LNCaP clone FGC (cell line): ENCODE measurements around the gene AEBP2.

Source experiments
- DNase-seq: peaks from one replicate; pipeline ENCODE4 v3.0.0-alpha.2; 2011; ENCODE audit warnings: low read depth
- H3K4me3 ChIP-seq: 2 replicates; pipeline ENCODE4 v1.5.1; 2011; ENCODE audit warnings: mild to moderate bottlenecking, low read depth, low read length, control low read depth
- CTCF ChIP-seq: IDR thresholded peaks from 2 replicates; pipeline ENCODE4 v1.5.1; 2012; ENCODE audit warnings: mild to moderate bottlenecking; ENCODE audit not compliant: control insufficient read depth, insufficient read depth; ENCODE audit errors: extremely low read depth

AEBP2 gene

GRCh38 chr12:19525274-19525673, 86.0 kb downstream of the AEBP2 start:
- TF ChIP-seq CTCF: no peak
- no peak for DNase-seq
- H3K4me3 ChIP-seq: no peak overlapping the region

GRCh38 chr12:19527866-19528265, 88.6 kb downstream of the AEBP2 start:
- TF ChIP-seq CTCF: no peak

GRCh38 chr12:19528750-19529149, 89.5 kb downstream of the AEBP2 start:
- H3K4me3 ChIP-seq: no peak overlapping the region
- TF ChIP-seq CTCF: no peak
- no peak for DNase-seq

More at GRCh38 chr12:19527866-19528265, 88.6 kb downstream of the AEBP2 start:
- no peak overlapping the region for H3K4me3 ChIP-seq
- DNase-seq: no peak

GRCh38 chr12:19529951-19530636, 90.8 kb downstream of the AEBP2 start:
- no peak overlapping the region for H3K4me3 ChIP-seq
- DNase-seq: no peak
- no peak for TF ChIP-seq CTCF

- no peak for TF ChIP-seq CTCF
- no peak for DNase-seq
Observed at GRCh38 chr12:19530637-19531023, 91.3 kb downstream of the AEBP2 start.

GRCh38 chr12:19533567-19533966, 94.3 kb downstream of the AEBP2 start:
- no peak overlapping the region for H3K4me3 ChIP-seq
- no peak for DNase-seq
- no peak for TF ChIP-seq CTCF

More at GRCh38 chr12:19530637-19531023, 91.3 kb downstream of the AEBP2 start:
- H3K4me3 ChIP-seq: no peak overlapping the region

GRCh38 chr12:19539071-19539470, 99.8 kb downstream of the AEBP2 start:
- no peak for TF ChIP-seq CTCF
- DNase-seq: no peak
- H3K4me3 ChIP-seq: no peak overlapping the region
